GM21786 (cell line): ENCODE measurements around the gene SLC12A3.

ENCODE experiments used
- ATAC-seq: cut with Tn5 transposase; IDR thresholded peaks from one replicate; pipeline ENCODE4 v1.9.1; 2021; ENCODE audit not compliant: unreplicated experiment

SLC12A3 gene

GRCh38 chr16:56886296-56886695 lies 21.3 kb downstream of the SLC12A3 start:
- no peak for ATAC-seq

- no peak for ATAC-seq
Observed at GRCh38 chr16:56886826-56887225, 21.8 kb downstream of the SLC12A3 start.

- ATAC-seq, result peak; percentile 76
Observed at GRCh38 chr16:56888806-56889205, 23.8 kb downstream of the SLC12A3 start.

DNA sequence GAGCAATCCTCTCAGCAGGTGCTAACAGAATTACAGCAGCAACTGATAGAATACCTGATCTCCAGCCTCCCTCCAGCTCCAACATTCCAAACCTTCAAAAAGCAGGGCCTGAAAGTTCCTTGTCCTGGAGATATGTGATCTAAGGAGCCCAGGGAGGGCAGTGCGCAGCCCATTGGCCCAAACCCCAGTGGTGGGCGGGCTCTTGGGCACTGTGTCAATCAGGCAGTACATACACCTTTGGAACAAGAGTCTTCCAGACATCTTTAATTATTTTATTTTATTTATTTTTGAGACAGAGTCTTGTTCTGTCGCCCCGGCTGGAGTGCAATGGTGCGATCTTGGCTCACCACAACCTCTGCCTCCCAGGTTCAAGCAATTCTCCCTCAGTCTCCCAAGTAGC lies 24.2 kb downstream of the SLC12A3 start:
- peak; percentile 15 for ATAC-seq

DNA sequence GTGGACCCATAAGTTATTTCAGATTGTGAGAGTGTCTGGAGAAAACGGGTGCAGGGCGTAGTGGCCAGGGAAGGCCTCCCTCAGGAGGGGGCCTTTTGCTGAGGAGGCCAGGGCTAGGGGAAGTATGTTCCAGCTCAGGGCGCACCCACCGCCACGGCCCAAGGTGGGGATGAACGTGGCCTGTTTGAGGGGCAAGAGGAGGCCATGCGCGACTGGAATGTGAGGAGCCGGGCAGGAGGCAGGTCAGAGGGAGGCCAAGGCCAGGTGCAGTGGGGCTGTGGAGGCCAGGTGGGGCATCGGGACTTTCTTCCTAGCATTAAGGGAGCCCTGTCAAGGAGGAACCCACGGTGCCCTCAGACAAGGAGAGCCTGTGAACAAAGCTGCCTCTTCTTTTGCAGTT lies 26.7 kb downstream of the SLC12A3 start:
- ATAC-seq, result no peak

- ATAC-seq, result no peak
Observed at GRCh38 chr16:56892705-56893104, 27.7 kb downstream of the SLC12A3 start.

DNA sequence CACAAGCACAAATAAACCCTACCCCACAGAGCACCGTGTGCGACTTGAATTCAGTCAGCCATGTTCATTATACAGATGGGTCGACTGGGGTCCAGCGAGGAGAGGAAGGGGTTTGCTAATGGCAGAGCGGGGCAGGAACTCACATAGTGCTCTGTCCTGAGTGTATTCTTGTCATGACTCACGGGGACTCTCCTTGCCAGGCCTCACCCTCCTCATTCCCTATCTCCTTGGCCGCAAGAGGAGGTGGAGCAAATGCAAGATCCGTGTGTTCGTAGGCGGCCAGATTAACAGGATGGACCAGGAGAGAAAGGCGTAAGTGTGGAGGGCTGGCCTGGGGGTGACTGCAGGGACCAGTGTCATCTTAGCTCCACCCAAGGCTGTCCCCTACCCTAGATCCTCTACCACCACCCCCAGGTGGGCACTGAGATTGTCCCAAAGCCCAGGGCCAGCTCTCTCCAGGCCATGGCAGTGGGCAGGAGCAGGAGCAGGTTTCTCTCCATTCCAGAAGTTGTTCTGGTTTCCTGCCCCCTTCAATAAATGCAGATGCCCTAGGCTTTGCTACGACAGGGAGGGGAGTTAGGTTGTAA lies 29.4 kb downstream of the SLC12A3 start:
- ATAC-seq, result no peak

- no peak for ATAC-seq
Observed at GRCh38 chr16:56895813-56896212, 30.8 kb downstream of the SLC12A3 start.

DNA sequence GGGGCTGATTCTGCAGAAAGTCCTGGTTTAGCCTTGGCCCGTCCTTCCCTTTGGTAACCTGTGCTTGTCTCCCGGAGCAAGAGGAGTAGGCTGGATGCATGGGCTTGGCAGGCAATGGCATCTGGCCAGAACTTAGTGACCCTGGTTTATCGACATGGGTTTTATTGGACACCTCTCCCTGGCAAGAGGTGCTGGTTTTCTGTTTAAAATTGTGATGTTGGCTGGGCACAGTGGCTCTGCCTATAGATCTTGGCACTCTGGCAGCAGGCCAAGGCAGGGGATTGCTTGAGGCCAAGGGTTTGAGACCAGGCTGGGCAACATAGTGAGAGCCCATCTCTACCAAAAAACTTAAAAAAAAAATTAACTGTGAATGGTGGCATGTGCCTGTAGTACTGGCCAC lies 31.2 kb downstream of the SLC12A3 start:
- no peak for ATAC-seq

DNA sequence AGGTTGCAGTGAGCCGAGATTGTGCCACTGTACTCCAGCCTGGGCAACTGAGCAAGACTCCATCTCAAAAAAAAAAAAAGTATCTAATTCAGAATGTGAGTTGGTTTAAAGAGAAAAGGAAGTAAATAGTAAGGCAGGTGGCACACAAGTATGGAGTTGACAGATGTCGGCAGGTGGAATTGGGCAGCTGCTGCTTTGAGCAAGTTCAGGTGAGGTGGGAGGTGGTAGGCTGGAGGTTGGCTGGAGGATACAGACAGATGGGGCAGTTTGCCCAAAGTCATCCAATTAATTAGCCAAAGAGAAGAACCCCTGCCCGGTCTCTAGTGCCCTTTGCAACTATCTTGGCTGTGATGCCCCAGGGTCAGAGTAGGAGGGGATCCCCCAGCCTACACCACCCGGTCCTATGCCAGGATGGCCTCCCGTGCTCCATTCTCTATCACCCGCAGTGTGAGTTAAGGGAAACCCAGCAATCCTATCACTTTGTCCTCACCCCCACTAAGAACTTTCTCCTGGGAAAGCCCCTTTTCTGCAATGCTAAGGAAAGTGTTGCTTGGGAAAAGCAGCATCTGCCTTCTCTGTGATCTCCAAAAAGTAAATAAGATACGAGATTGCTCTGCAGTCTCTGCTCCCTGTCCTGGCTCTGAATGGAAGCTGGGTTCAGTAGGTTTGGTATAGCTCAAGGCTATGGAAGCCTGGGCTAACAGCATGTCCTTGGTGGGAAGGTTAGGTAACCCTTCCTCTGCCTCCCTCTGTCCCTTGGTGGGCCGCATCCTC lies 32.2 kb downstream of the SLC12A3 start:
- no peak for ATAC-seq

DNA sequence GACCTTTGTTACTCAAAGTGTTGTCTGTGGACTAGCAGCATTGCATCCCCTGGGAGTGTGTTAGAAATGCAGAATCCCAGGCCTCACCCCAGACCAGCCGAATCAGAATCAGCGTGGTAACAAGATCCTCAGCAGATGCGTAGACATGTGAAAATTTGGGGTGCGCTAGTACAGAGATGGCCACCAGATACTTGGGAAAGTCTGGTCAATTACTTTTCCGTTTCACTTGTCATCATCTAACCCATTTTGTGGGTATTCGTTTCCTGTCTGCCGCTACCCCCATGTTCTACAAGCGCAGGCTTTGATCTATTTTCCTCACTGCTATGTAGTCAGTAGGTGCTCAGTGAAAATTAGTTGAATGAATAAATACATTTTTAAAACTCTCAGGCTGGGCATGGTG lies 33.8 kb downstream of the SLC12A3 start:
- peak; percentile 70 for ATAC-seq

- no peak for ATAC-seq
Observed at GRCh38 chr16:56903866-56904265, 38.9 kb downstream of the SLC12A3 start.

- no peak for ATAC-seq
Observed at GRCh38 chr16:56907401-56907800, 42.4 kb downstream of the SLC12A3 start.

GRCh38 chr16:56909527-56909979 lies 44.5 kb downstream of the SLC12A3 start:
- no peak for ATAC-seq

DNA sequence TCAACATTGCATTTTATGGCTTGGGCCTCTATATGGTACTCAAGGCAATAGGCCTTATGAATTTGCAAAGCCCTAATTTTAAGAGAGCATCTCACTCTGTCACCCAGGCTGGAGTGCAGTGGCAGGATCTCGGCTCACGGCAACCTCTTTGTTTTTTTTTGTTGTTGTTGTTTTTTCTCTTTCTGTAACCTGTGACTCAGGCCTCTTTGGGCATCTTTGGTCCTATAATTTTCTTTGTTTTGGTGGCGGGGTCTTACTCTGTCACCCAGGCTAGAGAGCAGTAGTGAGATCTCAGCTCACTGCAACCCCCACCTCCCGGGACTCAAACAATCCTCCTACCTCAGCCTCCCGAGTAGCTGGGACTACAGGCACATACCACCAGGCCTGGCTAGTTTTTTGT lies 45.1 kb downstream of the SLC12A3 start:
- ATAC-seq, result no peak

DNA sequence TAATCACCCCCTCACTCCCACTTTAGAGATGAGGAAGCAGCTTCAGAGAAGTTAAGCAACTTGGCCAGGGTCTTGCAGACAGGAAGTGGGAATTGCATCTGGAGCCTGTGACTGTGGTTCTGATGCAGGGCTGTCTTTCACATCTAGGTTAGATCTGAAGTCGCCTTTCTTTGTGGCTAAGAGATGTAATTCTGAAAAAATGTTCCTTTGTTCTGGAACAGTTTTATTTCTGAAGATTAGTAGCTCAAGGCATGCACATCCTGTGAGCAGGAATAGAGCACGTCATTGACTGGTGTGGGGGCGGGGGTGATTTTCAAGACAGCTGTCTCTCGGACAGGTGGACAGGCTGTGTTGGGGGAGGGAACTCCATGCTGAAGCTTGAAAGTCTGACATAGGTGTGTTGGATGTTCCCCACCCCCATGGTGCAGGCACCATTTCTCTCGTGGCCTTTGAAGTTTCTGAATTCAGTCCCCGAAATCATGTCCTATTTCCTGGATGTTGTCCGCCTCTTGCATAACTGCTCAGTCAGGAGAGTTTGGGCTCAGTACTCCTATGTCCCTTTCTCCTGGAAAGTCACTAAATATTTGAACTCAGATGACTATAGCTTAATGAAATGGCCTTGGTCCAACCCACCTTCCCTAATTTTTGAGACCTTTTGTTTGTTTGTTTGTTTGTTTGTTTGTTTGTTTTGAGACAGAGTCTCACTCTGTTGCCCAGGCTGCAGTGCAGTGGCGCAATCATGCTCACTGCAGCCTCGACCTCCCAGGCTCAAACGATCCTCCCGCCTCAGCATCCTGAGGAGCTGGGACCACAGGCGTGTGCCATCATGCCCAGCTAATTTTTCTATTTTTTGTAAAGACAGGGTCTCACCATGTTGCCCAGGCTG lies 45.9 kb downstream of the SLC12A3 start:
- ATAC-seq, result no peak

DNA sequence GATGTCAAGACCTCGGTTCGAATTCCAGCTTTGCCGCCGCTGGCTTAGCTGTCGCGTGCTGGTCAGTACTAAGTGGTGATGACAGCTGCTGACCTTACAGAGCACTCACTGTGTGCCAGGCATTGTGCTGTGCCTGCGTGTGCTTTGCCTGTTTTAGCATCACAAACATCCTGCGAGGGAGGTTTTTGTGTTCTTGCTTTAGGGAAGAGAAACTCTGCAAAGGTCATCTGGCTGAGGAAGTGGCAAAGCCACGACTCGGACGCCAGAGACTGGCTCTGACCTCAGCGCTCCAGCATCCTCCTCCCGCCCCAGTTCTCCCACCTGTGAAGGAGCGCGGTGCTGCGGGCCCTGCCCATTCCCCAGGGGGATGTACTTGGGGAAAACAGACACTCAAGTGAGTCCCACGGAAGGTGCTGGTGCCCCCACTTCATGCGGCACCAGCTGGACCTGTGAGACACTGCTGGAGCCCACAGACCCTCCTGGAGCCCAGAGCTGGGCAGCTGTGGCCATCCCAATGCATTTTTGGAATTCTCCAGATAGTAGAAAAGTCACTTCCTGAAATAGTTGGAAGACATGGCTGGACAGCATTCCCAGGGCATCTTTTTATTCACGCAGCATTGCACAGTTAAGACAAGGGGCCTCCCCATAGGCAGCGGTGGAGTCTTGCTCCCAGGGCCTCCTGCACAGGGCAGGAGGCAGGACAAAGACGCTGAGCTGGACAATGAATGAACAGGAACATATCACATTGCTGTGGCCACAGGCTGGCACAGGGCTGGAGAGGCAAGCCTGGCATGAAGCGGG lies 47.0 kb downstream of the SLC12A3 start:
- peak; percentile 68 for ATAC-seq

- no peak for ATAC-seq
Observed at GRCh38 chr16:56912746-56913708, 48.0 kb downstream of the SLC12A3 start.

DNA sequence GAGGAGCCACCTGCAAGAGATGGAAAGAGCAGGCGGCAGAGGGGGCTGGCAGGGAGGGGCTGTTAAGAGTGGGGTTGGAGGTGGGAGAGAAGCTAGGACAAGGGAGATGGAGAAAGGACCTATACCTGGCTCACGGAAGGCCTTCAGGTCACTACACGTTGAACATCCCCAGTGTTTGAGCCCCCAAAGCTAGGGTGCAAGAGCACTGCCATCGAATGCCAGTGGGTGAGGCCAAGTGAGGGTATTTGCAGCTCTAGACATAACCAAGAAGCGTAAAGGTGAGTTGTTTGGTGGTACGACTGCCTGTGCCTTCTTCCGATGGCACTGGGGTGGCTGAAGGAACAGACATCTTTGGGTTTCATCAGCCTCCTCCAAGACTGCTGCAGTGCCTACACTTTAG lies 49.9 kb downstream of the SLC12A3 start:
- ATAC-seq, result no peak
